NCI-H1694 treated with DMSO at 0.1 percent for 48 hours (cell line): Measurements from ENCODE around the gene ZRANB3.
A peak's percentile ranks its signal among the peaks of the same experiment; 100 is the strongest.
"Not testable (repeated sequence)": the region's sequence is repeated elsewhere in the genome, so short reads cannot be mapped to it uniquely, and the experiment has no call there.

Experiments used
- DNase-seq: peaks from one replicate; lab custom pipeline; 2025; lab: John Stamatoyannopoulos, UW

Gene ZRANB3

DNA sequence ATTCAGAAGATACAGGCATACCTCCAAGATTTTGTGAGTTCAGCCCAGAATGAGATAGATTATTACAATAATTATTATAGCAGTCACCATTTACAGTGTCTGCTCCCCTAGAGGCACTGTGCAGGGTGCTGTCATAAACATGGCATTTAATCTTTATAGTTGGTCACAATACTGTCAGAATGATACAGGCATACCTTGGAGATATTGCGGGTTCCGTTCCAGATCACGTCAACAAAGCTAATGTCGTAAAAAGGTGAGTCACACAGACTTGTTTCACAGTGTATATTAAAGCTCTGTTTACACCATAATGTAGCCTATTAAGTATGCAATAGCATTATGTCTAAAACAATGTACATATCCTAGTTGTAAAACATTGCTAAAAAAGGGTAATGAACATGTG is 45.6 kb downstream of the ZRANB3 start:
- no peak for DNase-seq

DNA sequence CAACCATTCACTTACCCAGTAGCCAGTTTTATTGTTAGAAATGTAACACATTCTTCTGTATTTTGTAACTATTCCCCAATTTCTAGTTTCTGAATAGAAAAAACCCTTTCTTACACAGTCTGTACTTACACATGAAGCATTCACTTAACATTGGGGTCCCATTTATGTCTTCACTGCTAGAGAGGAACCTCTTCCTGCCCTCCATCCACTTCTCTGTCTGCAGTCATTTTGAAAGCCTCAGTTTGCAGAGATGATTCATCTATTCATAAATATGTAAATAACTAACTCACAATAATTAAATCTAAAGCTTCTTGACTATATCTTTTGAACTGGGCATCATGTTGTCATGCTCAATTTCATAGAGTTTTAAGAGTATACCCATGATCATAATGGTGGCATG is 55.9 kb downstream of the ZRANB3 start:
- DNase-seq: no peak

DNA sequence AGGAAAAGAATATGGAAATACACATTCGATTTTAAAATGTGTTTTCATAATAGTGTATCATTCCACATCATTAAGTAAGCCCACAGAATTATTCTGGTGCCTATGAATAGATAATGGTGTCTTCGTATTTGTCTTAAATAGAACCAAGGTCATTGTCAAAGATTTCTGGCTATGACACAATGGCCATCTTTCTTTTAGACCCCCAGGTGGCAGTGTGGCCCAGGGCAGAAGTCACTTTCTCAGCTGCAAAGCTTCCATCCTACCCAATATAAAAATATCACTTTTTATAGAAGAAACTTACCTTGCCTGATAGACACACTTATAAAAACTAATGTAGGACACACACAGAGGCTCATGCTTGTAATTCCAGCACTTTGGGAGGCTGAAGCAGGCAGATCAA is 57.5 kb downstream of the ZRANB3 start:
- peak; percentile 21 for DNase-seq

DNA sequence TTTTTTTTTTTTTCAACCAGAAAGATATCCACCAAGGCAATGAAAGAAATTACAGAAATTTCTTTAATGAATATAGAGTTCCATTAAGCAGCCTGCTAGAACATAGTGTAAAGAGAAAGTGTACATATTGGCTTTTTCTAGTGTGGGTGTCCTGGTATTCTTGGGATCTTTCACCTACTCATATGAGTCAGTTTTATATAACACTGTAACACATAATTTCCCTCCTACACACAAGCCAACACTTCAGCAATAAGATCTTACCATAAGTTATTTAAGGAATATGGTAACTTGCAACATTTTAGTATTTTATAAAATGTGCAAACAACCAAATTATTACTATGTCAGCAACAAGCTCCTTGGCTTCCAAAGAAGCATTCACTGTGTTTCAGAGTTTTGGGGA is 59.9 kb downstream of the ZRANB3 start:
- no peak for DNase-seq

DNA sequence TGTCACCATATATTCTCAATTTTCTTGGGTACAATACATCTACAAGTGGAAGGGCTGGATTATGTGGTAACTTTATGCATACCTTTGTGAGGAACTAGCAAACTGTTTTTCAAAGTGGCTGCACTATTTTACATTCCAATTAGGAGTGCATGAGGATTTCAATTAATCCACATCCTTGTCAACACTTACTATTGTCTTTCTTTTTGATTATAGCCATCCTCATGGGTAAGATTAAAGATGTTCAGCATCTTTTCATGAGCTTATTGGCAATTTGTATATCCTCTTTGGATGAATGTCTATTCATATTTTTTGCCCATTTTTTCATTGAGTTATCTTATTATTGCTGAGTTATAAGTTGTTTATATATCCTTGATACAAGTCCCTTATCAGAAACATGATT is 73.7 kb downstream of the ZRANB3 start:
- no peak for DNase-seq

DNA sequence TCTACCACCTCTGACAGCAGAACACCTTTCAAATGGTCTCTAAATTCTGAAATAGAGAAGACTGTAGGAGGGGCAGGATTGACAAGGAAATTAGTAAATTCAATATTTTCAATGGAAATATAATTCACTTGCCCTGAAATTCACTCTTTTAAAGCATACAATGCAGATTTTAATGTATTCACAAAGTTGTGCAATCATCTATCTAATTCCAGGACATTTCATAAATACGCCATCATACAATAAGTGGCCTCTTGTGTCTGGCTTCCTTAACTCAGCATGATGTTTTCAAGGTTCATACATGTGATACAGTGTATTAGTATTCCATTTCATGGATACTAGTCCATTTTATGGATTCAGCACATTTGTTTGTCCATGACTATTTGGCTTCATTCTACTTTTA is 74.2 kb downstream of the ZRANB3 start:
- DNase-seq: no peak

DNA sequence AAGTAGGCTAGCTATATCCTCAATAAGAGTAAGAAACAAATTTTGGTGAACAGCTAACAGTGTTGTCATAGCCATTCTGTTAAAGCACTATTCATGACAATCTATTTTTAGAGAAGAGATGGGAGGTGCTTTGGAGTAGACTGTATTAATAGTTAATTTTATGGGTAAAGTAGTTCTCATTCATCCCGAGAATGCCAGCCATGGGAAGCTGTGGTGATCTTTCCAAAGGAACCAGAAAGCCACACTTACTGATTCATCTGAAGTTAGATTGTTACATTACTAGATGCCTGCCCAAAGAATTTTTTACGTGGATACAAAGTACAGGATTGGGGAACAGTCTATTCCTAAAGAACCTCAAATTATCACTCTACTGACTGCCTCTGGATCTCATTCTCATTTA is 74.6 kb downstream of the ZRANB3 start:
- no peak for DNase-seq

DNA sequence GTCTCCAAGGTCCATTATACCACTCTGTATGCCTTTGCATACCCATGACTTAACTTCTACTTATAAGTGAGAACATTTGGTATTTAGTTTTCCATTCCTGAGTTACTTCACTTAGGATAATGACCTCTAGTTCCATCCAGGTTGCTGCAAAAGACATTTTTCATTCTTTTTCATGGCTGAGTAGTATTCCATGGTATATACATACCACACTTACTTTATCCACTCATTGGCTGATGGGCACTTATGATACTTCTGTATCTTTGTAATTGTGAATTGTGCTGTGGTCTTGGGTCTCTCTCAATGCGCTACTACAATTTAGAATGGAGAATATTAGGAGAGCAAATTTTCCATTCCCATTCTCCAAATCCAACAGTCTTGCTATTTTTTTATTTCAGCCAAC is 76.4 kb downstream of the ZRANB3 start:
- no peak for DNase-seq

DNA sequence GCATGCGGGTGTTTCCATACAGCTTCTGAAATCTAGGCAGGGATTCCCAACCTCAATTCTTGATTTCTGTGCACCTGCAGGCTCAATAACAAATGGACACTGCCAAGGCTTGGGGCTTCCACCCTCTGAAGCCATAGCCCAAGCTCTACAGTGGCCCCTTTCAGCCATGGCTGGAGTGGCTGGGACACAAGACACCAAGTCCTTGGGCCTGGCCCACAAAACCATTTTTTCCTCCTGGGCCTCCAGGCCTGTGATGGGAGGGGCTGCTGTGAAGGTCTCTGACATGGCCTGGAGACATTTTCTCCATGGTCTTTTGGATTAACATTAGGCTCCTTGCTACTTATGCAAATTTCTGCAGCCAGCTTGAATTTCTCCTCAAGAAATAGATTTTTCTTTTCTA is 78.0 kb downstream of the ZRANB3 start:
- not testable (repeated sequence) for DNase-seq

DNA sequence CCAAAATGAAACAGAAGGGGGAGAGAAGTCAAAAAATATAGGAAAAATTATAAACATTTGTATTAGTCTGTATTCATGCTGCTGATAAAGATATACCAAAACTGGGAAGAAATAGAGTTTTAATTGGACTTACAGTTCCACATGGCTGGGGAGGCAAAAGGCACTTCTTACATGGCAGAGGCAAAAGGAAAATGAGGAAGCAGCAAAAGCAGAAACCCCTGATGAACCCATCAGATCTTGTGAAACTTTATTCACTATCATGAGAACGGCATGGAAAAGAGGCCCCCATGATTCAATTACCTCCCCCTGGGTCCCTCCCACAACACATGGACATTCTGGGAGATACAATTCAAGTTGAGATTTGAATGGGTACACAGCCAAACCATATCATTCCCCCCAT is 79.1 kb downstream of the ZRANB3 start:
- no peak for DNase-seq

DNA sequence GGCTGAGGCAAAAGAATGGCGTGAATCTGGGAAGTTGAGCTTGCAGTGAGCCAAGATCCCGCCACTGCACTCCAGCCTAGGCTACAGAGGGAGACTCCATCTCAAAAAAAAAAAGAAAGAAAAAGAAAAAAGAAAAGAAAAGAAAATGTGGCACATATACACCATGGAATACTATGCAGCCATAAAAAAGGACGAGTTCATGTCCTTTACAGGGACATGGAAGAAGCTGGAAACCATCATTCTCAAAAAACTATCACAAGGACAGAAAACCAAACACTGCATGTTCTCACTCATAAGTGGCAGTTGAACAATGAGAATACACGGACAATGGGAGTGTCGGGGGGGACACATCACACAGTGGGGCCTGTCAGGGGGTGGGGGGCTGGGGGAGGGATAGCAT is 88.0 kb downstream of the ZRANB3 start:
- not testable (repeated sequence) for DNase-seq

DNA sequence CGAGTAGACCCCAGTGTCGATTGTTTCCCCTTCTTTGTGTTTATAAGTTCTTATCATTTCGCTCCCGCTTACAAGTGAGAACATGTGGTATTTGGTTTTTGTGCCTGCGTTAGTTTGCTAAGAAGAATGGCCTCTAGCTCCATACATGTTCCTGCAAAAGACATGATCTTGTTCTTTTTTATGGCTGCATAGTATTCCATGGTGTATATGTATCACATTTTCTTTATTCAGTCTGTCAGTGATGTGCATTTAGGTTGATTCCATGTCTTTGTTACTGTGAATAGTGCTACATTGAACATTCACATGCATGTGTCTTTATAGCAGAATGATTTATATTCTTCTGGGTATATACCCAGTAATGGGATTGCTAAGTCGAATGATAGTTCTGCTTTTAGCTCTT is 95.9 kb downstream of the ZRANB3 start:
- DNase-seq: not testable (repeated sequence)

DNA sequence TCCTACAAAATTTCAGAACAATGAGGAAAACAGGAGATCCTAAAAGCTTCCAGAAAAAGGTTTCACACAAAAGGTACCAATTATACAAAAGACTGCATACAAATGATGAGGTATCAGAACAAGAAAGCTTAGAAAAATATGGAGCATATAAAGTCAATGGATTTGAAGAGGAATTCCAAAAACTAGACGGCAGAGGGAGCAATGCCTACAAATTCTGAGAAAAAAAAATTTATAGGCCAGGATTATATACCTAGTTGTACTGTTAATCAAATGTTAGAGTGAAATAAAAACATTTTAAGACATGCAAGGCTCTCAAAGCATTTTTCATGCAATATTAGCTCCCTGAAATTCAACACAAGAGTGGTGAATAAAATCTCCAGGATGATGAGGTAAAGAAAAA is 106.2 kb downstream of the ZRANB3 start:
- no peak for DNase-seq

DNA sequence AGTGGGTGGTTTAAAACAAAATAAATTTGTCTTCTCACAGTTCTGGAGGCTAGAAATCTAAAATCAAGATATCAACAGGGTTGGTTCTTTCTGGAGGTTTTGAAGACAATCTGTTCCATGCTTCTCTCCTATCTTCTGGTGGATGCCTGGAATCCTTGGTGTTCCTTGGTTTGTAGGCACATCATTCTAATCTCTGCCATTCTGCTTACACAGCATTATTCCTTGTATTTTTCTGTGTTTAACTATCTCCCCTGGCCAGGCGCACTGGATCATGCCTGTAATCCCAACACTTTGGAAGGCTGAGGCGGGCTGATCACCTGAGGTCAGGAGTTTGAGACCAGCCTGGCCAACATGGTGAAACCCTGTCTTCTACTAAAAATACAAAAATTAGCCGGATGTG is 108.1 kb downstream of the ZRANB3 start:
- no peak for DNase-seq

DNA sequence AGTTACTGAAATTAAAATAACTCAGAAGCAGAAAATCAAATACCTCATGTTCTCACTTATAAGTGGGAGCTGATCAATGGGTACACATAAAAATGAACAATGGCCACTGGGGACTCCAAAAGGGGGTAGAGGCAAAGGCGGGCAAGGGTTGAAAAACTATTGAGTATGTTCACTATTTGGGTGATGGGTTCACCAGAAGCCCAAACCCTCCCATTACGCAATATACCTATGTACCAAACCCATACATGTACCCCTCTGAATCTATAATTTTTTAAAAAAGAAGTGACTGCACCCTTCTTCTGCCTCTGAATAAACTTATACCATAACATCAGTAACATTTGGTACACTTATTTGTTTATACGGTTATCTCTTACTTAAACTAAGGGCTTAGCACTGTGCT is 119.4 kb downstream of the ZRANB3 start:
- DNase-seq: no peak

DNA sequence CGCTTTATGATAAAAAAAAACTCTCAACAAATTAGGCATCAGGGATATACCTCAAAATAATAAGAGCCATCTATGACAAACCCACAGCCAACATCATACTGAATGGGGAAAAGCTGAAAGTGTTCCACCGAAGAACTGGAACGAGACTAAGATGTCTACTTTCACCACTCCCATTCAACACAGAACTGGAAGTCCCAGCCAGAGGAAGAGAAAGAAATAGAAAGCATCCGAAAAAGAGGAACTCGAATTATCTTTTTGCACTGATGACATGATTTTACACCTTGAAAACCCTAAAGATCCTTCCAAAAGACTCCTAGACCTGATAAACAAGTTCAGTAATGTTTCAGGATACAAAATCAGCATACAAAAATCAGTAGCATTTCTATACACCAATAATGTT is 121.6 kb downstream of the ZRANB3 start:
- no peak for DNase-seq

DNA sequence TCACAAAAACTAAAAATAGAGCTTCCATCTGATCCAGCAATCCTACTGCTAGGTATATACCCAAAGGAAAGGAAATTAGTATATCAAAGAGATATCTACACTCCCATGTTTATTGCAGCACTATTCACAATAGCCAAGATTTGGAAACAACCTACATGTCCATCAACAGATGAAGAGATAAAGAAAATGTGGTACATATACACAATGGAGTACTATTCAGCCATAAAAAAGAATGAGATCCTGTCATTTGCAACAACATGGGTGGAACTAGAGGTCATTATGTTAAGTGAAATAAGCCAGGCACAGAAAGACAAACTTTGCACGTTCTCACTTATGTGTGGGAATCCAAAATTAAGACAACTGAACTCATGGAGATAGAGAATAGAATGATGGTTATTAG is 134.8 kb downstream of the ZRANB3 start:
- not testable (repeated sequence) for DNase-seq

DNA sequence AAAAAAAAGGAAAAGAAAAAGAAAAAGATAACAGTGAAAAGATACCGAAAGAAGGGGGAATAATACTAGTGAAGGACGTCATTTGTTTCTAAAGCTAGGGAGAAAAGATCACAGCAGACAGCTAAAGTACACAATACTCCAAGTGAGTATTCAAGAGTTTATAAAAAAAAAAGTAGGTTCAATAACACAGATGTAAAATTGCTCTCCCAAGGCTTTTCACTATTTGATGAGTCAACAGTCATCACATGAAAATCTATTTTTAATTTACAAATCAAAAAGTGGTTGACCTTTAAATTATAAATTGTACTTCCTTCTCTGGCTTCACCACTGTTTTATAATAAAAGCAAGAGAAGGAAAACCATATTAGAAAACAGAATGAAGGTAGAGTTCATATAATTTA is 144.0 kb downstream of the ZRANB3 start:
- DNase-seq: no peak

DNA sequence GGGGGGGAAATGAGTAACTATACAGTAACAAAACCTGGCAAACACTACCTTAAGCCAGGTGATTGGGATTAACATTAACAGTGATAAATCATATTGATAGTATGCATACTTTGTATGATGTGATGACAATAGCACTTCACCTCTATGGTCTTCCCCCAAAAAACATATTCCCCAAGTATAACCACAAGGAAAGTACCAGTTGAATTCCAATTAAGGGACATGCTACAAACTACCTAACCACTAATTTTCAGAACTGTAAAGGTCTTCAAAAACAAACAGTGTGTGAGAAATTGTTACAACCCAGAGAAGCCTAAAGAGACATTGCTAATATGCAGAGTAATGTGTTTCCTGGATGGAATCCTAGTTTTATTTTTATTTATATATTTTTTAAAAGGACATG is 152.4 kb downstream of the ZRANB3 start:
- DNase-seq: no peak

DNA sequence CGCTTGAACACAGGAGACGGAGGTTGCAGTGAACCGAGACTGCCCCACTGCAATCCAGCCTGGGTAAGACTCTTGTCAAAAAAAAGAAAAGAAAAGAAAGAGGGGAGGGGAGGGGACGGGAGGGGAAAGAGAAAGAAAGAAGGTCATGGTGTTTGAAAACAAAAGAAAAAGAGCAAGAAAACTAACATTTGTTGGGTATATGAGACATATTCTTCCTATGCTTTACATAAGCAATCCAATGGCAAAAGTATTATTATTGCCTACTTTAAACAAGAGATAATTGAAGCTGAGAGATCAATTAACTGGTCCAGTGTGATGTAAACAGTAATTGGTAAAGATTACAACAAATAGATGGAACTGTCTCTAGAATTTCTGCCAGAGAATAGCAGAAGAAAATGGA is 157.3 kb downstream of the ZRANB3 start:
- DNase-seq: no peak

DNA sequence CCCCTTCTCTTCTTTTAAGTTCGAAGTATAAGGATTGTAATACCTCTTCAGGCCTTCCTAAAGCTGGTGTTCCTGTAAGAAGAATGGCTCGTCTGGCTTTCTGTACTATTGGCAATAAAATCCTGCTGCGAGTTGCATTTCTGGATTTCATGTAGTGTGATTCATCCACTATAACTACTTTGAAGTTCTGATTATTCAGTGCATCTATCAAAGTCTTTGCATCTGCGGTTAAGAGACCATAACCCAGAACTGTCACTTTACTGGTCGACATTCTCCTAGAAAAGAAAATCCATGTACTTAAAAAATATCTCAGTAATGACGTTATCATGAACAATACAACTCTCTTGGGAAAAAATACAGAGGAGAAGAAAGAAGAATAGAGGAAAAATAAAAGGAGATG is 181.1 kb downstream of the ZRANB3 start:
- no peak for DNase-seq

DNA sequence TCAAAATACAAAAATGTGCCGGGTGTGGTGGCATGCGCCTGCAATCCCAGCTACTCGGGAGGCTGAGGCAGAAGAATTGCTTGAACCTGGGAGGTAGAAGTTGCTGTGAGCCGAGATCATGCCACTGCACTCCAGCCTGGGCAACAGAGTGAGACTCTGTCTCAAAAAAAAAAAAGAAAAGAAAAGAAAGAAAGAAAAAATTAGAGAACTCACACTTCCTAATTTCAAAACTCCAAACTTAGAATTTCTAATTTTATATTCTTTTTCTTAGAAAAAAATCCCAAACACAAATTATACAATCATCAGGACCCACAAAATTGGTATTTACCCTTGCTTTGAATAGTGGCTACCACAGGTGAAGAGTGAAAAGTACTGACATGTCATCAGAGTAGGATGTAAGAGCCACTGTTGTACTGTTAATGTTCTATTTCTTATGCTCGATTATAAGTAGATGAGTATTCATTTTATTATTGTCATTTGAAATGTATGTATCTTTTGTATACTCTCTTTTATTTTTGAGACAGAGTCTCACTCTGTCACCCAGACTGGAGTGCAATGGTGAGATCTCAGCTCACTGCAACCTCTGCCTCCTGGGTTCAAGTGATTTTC is 182.8 kb downstream of the ZRANB3 start:
- not testable (repeated sequence) for DNase-seq

DNA sequence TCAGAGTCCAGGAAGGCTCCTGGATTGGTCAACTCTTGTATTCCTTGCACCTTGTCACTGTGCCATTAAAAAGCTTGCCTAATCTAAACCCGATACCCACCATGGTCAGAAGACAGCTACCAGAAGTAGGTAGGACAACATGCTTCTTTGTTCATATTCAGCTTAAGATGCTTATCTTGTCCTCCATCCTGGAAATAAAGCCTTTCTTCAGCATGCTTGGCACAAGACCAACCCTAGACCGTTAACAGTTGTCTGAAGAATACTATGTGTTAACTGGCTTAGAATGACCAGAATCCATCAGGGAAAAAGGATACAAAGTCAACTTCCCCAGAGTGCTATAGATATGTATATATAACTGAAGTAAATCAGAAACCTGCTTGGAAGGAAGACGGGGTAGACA is 193.9 kb downstream of the ZRANB3 start:
- no peak for DNase-seq

DNA sequence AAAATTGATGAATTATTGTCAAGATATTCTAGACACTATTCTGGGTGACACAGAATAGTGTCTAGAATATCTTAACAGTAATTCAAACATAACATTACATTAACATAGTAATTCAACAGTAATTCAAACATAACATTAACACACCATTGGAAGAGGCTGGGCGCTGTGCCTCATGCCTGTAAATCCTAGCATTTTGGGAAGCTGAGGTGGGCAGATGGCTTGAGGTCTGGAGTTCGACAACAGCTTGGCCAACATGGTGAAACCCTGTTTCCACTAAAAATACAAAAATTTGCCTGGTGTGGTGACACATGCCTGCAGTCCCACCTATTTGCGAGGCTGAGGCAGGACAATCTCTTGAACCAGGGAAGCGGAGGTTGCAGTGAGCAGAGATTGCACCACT is 195.8 kb downstream of the ZRANB3 start:
- DNase-seq: no peak

DNA sequence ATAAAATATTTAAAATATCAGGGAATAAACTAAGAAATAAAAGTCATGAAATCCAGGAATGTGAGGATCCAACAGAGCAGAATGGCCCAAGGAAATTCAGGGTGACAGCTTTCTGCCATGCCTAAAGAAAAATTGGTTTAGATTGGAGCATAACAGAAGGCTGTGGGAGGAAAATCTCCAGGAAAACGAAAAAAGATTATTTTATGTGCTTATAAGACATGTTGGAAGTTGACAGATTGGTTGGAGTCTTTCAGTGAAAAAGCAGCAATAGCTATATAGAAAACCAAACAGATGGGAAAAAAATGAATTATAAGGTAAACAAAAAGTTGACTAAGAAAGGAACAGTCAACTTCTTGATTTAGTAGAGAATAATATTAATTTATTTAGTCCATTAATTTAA is 203.9 kb downstream of the ZRANB3 start:
- no peak for DNase-seq
